H1 (cell line): Measurements from ENCODE around the gene GSTM3. TPM values are rescaled to one million over a fixed set of nuclear protein-coding genes. Genes with fewer than 3 reads are reported as not detected.

Experiments used
- CTCF ChIA-PET: fragments of 300-600 bp; sonication (Branson Sonifier 250); formaldehyde crosslinking; loops from one replicate; lab custom pipeline; 2021; ENCODE audit not compliant: partially characterized antibody; lab: Charles Lee
- POLR2A ChIA-PET: fragments of 300-600 bp; sonication (Branson Sonifier 250); formaldehyde crosslinking; loops from one replicate; lab custom pipeline; 2021; ENCODE audit warnings: inconsistent platforms; ENCODE audit not compliant: partially characterized antibody; lab: Charles Lee
- DNase-seq, 2 experiments: peaks; one replicate each; pipeline versions ENCODE4 v3.0.0 to v3.0.0-alpha.2; 2010 to 2022; ENCODE audit warnings: low spot score in 2 of 2, low read depth in 1 of 2, mixed read lengths in 1 of 2
- FAIRE-seq: peaks from 2 replicates; lab custom pipeline; 2011; peaks lifted over from hg19 to GRCh38; lab: Jason Lieb, UNC
- H2AFZ ChIP-seq: 2 replicates; pipeline ENCODE4 v1.8.1; 2012; ENCODE audit warnings: low read length, inconsistent platforms
- H2AK5ac ChIP-seq: 2 replicates; pipeline ENCODE4 v1.6.1; 2013; ENCODE audit warnings: low read depth, low read length
- H2BK120ac ChIP-seq: replicated peaks from 2 replicates; pipeline ENCODE3; 2013; ENCODE audit warnings: low read depth, low read length, inconsistent platforms
- H2BK12ac ChIP-seq: 2 replicates; pipeline ENCODE4 v1.6.1; 2013; ENCODE audit warnings: low read depth, low read length
- H2BK15ac ChIP-seq: 2 replicates; pipeline ENCODE4 v1.6.1; 2013; ENCODE audit warnings: low read length
- H2BK20ac ChIP-seq: 2 replicates; pipeline ENCODE4 v1.6.1; 2013; ENCODE audit warnings: low read length
- H2BK5ac ChIP-seq: 2 replicates; pipeline ENCODE4 v1.6.1; 2013; ENCODE audit warnings: low read depth, low read length
- H3K14ac ChIP-seq: 2 replicates; pipeline ENCODE4 v1.6.1; 2013; ENCODE audit warnings: inconsistent platforms; ENCODE audit not compliant: insufficient read length
- H3K18ac ChIP-seq: 2 replicates; pipeline ENCODE4 v1.6.1; 2013; ENCODE audit warnings: low read length; ENCODE audit errors: extremely low read depth
- H3K23ac ChIP-seq: 2 replicates; pipeline ENCODE4 v1.6.1; 2013; ENCODE audit warnings: inconsistent platforms; ENCODE audit not compliant: insufficient read length
- H3K23me2 ChIP-seq: 2 replicates; pipeline ENCODE4 v1.6.1; 2013; ENCODE audit warnings: low read depth, low read length
- H3K27ac ChIP-seq: 2 replicates; pipeline ENCODE4 v1.6.1; 2011; ENCODE audit warnings: low read depth, low read length, inconsistent platforms
- H3K27me3 ChIP-seq, 4 experiments: replicated peaks in 1 of 4; 1 replicate in 1 of 4; 2 replicates in 3 of 4; pipeline versions ENCODE4 v1.6.1 to v1.8.1; 2011 to 2013; ENCODE audit warnings: low read length in 3 of 4, mild to moderate bottlenecking in 3 of 4, inconsistent platforms in 2 of 4, mixed read lengths in 2 of 4, moderate library complexity in 1 of 4; ENCODE audit not compliant: control insufficient read depth in 3 of 4, insufficient read depth in 3 of 4; ENCODE audit errors: extremely low read depth in 1 of 4
- H3K36me3 ChIP-seq, 4 experiments: 2 replicates each; pipeline versions ENCODE4 v1.6.1 to v1.8.1; 2011 to 2013; ENCODE audit warnings: mild to moderate bottlenecking in 4 of 4, low read length in 3 of 4, moderate library complexity in 2 of 4, control low read depth in 1 of 4, inconsistent platforms in 1 of 4; ENCODE audit not compliant: insufficient read depth in 4 of 4, control insufficient read depth in 2 of 4
- H3K4ac ChIP-seq: replicated peaks from 2 replicates; pipeline ENCODE3; 2013; ENCODE audit warnings: low read length, low read depth, mixed read lengths, inconsistent platforms; ENCODE audit not compliant: insufficient read length
- H3K4me1 ChIP-seq, 4 experiments: replicated peaks in 1 of 4; 1 replicate in 1 of 4; 2 replicates in 3 of 4; pipeline versions ENCODE4 v1.6.1 to v1.8.1; 2011 to 2013; ENCODE audit warnings: low read length in 3 of 4, inconsistent platforms in 2 of 4, mixed read lengths in 1 of 4; ENCODE audit not compliant: insufficient read depth in 4 of 4, control insufficient read depth in 3 of 4
- H3K4me2 ChIP-seq, 2 experiments: 2 replicates each; pipeline versions ENCODE4 v1.6.1 to v1.8.1; 2011 to 2013; ENCODE audit warnings: low read depth in 2 of 2, low read length in 2 of 2, control low read depth in 1 of 2, inconsistent platforms in 1 of 2, mild to moderate bottlenecking in 1 of 2; ENCODE audit not compliant: insufficient read depth in 1 of 2
- H3K4me3 ChIP-seq, 4 experiments: fragments of 200-600, 300-600 bp in 1 of 4; sonication (generic), shearing (Covaris generic), sonication (Bioruptor Twin) in 1 of 4; 2 replicates each; pipeline versions ENCODE4 v1.5.1 to v1.8.1; 2011 to 2016; ENCODE audit warnings: low read length in 4 of 4, low read depth in 3 of 4, control low read depth in 2 of 4, inconsistent platforms in 2 of 4, mild to moderate bottlenecking in 2 of 4, mixed read lengths in 1 of 4, moderate library complexity in 1 of 4; ENCODE audit not compliant: insufficient read depth in 2 of 4; ENCODE audit errors: extremely low read depth in 1 of 4
- H3K56ac ChIP-seq: replicated peaks from 2 replicates; pipeline ENCODE3; 2013; ENCODE audit warnings: low read depth, mild to moderate bottlenecking, mixed read lengths, low read length, inconsistent platforms; ENCODE audit not compliant: insufficient read length
- H3K79me1 ChIP-seq: 2 replicates; pipeline ENCODE4 v1.6.1; 2013; ENCODE audit warnings: low read depth, low read length, control low read depth
- H3K79me2 ChIP-seq, 2 experiments: 2 replicates each; pipeline versions ENCODE4 v1.6.1 to v1.8.1; 2012 to 2013; ENCODE audit warnings: low read length in 2 of 2, mild to moderate bottlenecking in 2 of 2, inconsistent platforms in 1 of 2; ENCODE audit not compliant: insufficient read depth in 2 of 2, control insufficient read depth in 1 of 2
- H3K9ac ChIP-seq, 4 experiments: replicated peaks in 1 of 4; 1 replicate in 1 of 4; 2 replicates in 3 of 4; pipeline versions ENCODE4 v1.6.1 to v1.8.1; 2011 to 2013; ENCODE audit warnings: low read depth in 3 of 4, low read length in 3 of 4, control low read depth in 2 of 4, mild to moderate bottlenecking in 2 of 4, moderate library complexity in 2 of 4, inconsistent platforms in 1 of 4; ENCODE audit errors: extremely low read depth in 1 of 4
- H3K9me3 ChIP-seq, 2 experiments: 2 replicates each; pipeline versions ENCODE4 v1.6.1 to v1.8.1; 2012 to 2013; ENCODE audit warnings: mild to moderate bottlenecking in 2 of 2, moderate library complexity in 2 of 2, control low read depth in 1 of 2, inconsistent platforms in 1 of 2, low read depth in 1 of 2, low read length in 1 of 2, mixed read lengths in 1 of 2; ENCODE audit not compliant: insufficient read depth in 2 of 2
- H4K20me1 ChIP-seq, 2 experiments: replicated peaks in 1 of 2; 2 replicates each; pipeline versions ENCODE3 to v1.8.1; 2011 to 2013; ENCODE audit warnings: inconsistent platforms in 2 of 2, low read length in 2 of 2, mild to moderate bottlenecking in 1 of 2; ENCODE audit not compliant: insufficient read depth in 2 of 2, control insufficient read depth in 1 of 2
- H4K5ac ChIP-seq: 2 replicates; pipeline ENCODE4 v1.6.1; 2013; ENCODE audit warnings: low read length, low read depth, mixed read lengths, inconsistent platforms; ENCODE audit not compliant: insufficient read length
- H4K8ac ChIP-seq: 2 replicates; pipeline ENCODE4 v1.8.0; 2013; ENCODE audit warnings: mild to moderate bottlenecking, moderate library complexity, low read length, inconsistent platforms; ENCODE audit not compliant: insufficient read depth; ENCODE audit errors: extremely low read depth
- H4K91ac ChIP-seq: replicated peaks from 2 replicates; pipeline ENCODE3; 2013; ENCODE audit warnings: low read length, mixed read lengths, inconsistent platforms; ENCODE audit not compliant: insufficient read length
- NANOG ChIP-seq: IDR thresholded peaks from 2 replicates; pipeline ENCODE4 v1.6.1; 2011; ENCODE audit warnings: low read length, low read depth, mild to moderate bottlenecking, inconsistent platforms; ENCODE audit not compliant: insufficient read depth, poor library complexity, severe bottlenecking
- SIN3A ChIP-seq, 2 experiments: IDR thresholded peaks in 1 of 2; conservative IDR thresholded peaks in 1 of 2; 2 replicates each; pipeline ENCODE4 v1.6.1; 2011 to 2012; ENCODE audit warnings: low read length in 2 of 2, improper control_type of control experiment in 1 of 2, low read depth in 1 of 2, mild to moderate bottlenecking in 1 of 2
- SRF ChIP-seq: IDR thresholded peaks from 2 replicates; pipeline ENCODE4 v1.6.1; 2011; ENCODE audit warnings: mild to moderate bottlenecking, low read depth, low read length, moderate library complexity
- TAF7 ChIP-seq: optimal IDR thresholded peaks from 2 replicates; pipeline ENCODE3; 2011; ENCODE audit warnings: low read depth, mild to moderate bottlenecking, inconsistent platforms, low read length, moderate library complexity, borderline replicate concordance
- WGBS, 2 experiments: shearing (Covaris generic) in 1 of 2; methylation state at CpG; one replicate each; pipeline versions ENCODE4 v1.1.6 to v1.1.7; 2013 to 2015; ENCODE audit warnings: low lambda C conversion rate in 2 of 2, mixed read lengths in 2 of 2, inconsistent platforms in 1 of 2, low coverage in 1 of 2, missing lambda C conversion rate in 1 of 2; ENCODE audit not compliant: insufficient replicate concordance in 2 of 2, insufficient coverage in 1 of 2, insufficient read length in 1 of 2; ENCODE audit errors: extremely low coverage in 1 of 2, missing lambda C conversion rate in 1 of 2; 5-methylcytosine and 5-hydroxymethylcytosine counted together
- polyA plus RNA-seq, 7 experiments: library from polyadenylated mRNA; depleted of rRNA in 3 of 7; stranded (reverse) in 5 of 7; unstranded in 2 of 7; fragments of >200 nt in 5 of 7; fragments of 200-250 nt in 2 of 7; gene quantifications; 1 replicate in 5 of 7; 2 replicates in 1 of 7; 4 replicates in 1 of 7; pipeline versions ENCODE4 v1.2.1 to v1.2.3, GENCODE V29; 2011 to 2013; ENCODE audit warnings: missing spikeins in 2 of 7, mixed read lengths in 2 of 7
- total RNA-seq: library from RNA; stranded (reverse); fragmentation: NEBNext Ultra II Directional; extraction: Animal tissue kit (Norgen Biotek cat#: 25700); gene quantifications from 2 replicates; pipeline ENCODE4 v1.2.1, GENCODE V29; 2021

The GSTM3 gene
- total and polyA plus RNA-seq, 2 of the 8 experiments (the other 6 are each of a cell fraction or from before 2014, with no cell fraction given) = 2.2 to 5.1 TPM

DNA sequence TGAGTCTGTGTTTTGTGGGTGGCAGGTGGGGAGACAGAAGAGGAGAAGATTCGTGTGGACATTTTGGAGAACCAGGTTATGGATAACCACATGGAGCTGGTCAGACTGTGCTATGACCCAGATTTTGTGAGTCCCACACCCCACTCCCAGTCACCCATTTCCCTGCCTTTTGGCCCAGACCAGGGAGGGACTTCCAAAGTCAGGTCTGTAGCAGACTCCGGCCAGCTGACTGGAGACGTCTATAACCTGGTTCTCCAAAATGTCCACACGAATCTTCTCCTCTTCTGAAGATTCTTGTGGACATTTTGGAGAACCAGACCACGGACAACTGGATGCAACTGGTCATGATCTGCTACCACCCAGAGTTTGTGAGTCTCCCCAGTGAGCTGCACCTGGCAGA lies 27.2 kb downstream of the GSTM3 start:
- H2BK120ac ChIP-seq = no peak overlapping the region
- H3K23me2 ChIP-seq = no peaks in the 10 kb centered on the region
- no peak overlapping the region for H3K4me3 ChIP-seq
- no peak overlapping the region for H4K8ac ChIP-seq
- no peak overlapping the region for H3K18ac ChIP-seq
- H2BK15ac ChIP-seq = no peak overlapping the region
- H3K4me2 ChIP-seq = no peak overlapping the region
- FAIRE-seq (no peak), DNase-seq (no peak)
- POLR2A ChIA-PET = no interaction called here
- no peak overlapping the region for H3K14ac ChIP-seq
- no peak overlapping the region for H2AK5ac ChIP-seq
- H4K5ac ChIP-seq = no peak overlapping the region
- no peaks in the 10 kb centered on the region for H4K20me1 ChIP-seq
- no peaks in the 10 kb centered on the region for H3K79me1 ChIP-seq
- H2BK5ac ChIP-seq = no peak overlapping the region
- no peak overlapping the region for H3K4ac ChIP-seq
- H3K27ac ChIP-seq = no peak overlapping the region
- 80% methylated on average over 5 of the region's 5 CpGs; no CpG with 5 or more reads in 1 of the 2 experiments for WGBS, 2 experiments
- H3K4me1 ChIP-seq = no peaks in the 10 kb centered on the region; a peak in 1 of 7 replicates
- H3K9ac ChIP-seq = no peak overlapping the region
- H2AFZ ChIP-seq = no peak overlapping the region
- H3K56ac ChIP-seq = no peak overlapping the region
- H3K36me3 ChIP-seq = no peaks in the 10 kb centered on the region; a peak in 1 of 8 replicates
- CTCF ChIA-PET = no interaction called here
- TF ChIP-seq TAF7 (no peak), SIN3A (conservative IDR thresholded peaks at IDR 0.05 in 1 of 2, IDR thresholded peaks at IDR 0.05 in 1 of 2; ENCODE audit: low read depth in 1 of 2, low read length in 2 of 2) (no peak), SRF (no peak), NANOG (no peak)
- no peak overlapping the region for H2BK20ac ChIP-seq
- peaks cover 0 to 3% (median 0%) of the 10 kb centered on the region in 4 experiments; a peak in 1 of 7 replicates for H3K27me3 ChIP-seq
- no peak overlapping the region for H3K23ac ChIP-seq
- no peak overlapping the region for H4K91ac ChIP-seq
- H2BK12ac ChIP-seq = no peak overlapping the region
- H3K79me2 ChIP-seq = no peaks in the 10 kb centered on the region
- H3K9me3 ChIP-seq = peaks cover 4 to 5% of the 10 kb centered on the region in 2 experiments; a peak in 2 of 4 replicates
